Activated CD8-positive, alpha-beta T cell treated with anti-CD3 and anti-CD28 coated beads for 36 hours (primary cell): ENCODE measurements around the gene RAD51B. TPM values are rescaled to one million over a fixed set of nuclear protein-coding genes. Genes with fewer than 3 reads are reported as not detected.

Source experiments
- ATAC-seq: fragments of 200-7000 bp; cut with Tn5 transposase; one replicate; pipeline ENCODE4 v1.10.0; 2021; ENCODE audit warnings: mild to moderate bottlenecking, moderate library complexity
- CTCF ChIA-PET: fragments of 350-600 bp; sonication (Branson Sonifier 250); formaldehyde crosslinking; loops from one replicate; lab custom pipeline; 2021; ENCODE audit warnings: antibody characterized with exemption; lab: Charles Lee
- POLR2A ChIA-PET: fragments of 350-600 bp; sonication (Branson Sonifier 250); formaldehyde crosslinking; loops from one replicate; lab custom pipeline; 2021; ENCODE audit warnings: antibody characterized with exemption; lab: Charles Lee
- DNase-seq: peaks from one replicate; pipeline ENCODE4 v3.0.0-alpha.2; 2020
- H3K27ac Mint-ChIP-seq: one replicate; pipeline ENCODE4 v1.8.0; 2021; ENCODE audit warnings: mild to moderate bottlenecking, mixed read lengths
- H3K27me3 Mint-ChIP-seq: one replicate; pipeline ENCODE4 v1.8.0; 2021; ENCODE audit warnings: mixed read lengths
- H3K36me3 Mint-ChIP-seq: one replicate; pipeline ENCODE4 v1.8.0; 2021; ENCODE audit warnings: low read depth, mixed read lengths
- H3K4me1 Mint-ChIP-seq: one replicate; pipeline ENCODE4 v1.8.0; 2021; ENCODE audit warnings: low read depth, mixed read lengths
- H3K4me3 Mint-ChIP-seq: one replicate; pipeline ENCODE4 v1.8.0; 2021; ENCODE audit warnings: mild to moderate bottlenecking, moderate library complexity, mixed read lengths
- H3K9me3 Mint-ChIP-seq: one replicate; pipeline ENCODE4 v1.8.0; 2021; ENCODE audit warnings: mixed read lengths
- intact Hi-C: fragments of 100-400 bp; cut with micrococcal nuclease; formaldehyde crosslinking; loops from one replicate; pipeline ENCODE4 v1.10.0; 2022
- total RNA-seq, 2 experiments: library from RNA; stranded (reverse); gene quantifications; one replicate each; pipeline ENCODE4 v1.2.3, GENCODE V29; 2021
- TF ChIP-seq, protein P1 (sequence below): fragments of 200-600 bp; IDR thresholded peaks from one replicate; pipeline ENCODE4 v1.8.0; 2022; ENCODE audit warnings: antibody characterized with exemption, mild to moderate bottlenecking

The RAD51B gene
- total RNA-seq, 2 experiments from 2014 or later = 38.2 to 40.6 TPM

DNA sequence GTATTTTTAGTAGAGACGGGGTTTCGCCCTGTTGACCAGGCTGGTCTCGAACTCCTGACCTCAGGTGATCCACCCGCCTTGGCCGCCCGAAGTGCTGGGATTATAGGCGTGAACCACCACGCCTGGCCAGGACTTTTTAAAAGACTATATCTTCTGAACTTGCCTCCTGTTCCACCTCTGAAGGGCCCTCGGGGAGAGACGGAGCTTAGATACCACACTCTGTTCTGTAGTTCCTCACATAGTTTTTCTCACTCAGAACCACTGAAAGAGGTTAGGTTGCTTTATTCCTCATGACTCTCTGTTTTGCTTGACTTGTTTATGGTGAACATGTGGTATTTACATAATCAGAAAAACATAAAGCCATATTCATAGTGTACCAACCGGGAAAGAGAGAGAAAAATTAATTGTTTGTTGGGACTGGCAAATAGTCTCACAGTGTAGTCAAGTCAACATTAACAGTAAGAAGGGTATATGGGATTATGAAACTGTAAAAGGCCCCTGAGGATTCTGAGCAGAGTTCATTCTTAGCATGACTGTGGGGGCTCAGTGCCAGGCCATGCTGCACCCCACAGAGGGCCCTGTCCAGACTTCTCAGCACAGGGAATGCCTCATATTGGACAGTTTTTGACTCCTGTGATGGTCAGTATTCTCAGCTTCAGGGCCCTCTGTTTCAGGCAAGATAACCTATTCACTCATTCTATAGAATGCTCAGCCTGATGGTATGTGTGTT lies 631.0 kb downstream of the RAD51B start:
- CTCF ChIA-PET = interaction anchor here (1.6 kb wide), 1 partner anchor 11 kb away, joined by 6 read pairs; no protein-coding TSS in a partner anchor
- ATAC-seq = no peak

DNA sequence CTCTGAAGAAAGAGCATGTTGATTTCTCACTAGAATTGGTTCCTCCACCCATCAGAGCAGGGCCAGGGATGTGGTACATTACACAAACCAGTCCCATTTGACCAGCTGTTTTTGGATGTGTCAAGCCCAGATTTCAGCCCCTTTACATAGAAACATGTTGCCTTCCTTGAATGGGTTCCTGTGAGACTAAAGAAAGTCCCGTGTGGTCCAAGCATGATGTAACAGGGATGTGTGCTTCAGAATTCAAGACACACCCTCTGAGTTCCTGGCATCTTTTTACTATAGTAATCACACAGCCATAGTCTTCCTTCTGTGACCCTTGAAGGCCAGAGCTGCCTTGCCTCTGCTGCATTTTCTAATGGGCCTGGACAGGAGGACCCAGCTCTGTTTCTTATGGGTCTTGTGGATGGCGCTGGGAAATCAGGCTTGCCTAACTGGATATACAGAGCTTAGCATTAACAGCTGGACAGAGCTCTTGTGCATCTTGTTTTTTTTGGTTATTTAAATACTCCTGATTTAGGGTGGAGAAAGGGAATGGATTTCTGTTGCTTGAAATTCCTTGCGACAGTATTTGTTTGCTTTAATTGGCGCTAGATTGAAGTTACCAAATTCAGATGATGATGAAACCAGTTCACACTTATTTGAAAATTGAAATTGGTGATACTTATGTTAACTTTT lies 632.3 kb downstream of the RAD51B start:
- ATAC-seq = no peak
- TF ChIP-seq, protein P1, sequence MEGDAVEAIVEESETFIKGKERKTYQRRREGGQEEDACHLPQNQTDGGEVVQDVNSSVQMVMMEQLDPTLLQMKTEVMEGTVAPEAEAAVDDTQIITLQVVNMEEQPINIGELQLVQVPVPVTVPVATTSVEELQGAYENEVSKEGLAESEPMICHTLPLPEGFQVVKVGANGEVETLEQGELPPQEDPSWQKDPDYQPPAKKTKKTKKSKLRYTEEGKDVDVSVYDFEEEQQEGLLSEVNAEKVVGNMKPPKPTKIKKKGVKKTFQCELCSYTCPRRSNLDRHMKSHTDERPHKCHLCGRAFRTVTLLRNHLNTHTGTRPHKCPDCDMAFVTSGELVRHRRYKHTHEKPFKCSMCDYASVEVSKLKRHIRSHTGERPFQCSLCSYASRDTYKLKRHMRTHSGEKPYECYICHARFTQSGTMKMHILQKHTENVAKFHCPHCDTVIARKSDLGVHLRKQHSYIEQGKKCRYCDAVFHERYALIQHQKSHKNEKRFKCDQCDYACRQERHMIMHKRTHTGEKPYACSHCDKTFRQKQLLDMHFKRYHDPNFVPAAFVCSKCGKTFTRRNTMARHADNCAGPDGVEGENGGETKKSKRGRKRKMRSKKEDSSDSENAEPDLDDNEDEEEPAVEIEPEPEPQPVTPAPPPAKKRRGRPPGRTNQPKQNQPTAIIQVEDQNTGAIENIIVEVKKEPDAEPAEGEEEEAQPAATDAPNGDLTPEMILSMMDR = no peak
- no peak for DNase-seq
- Mint-ChIP-seq H3K27ac (no peak overlapping the region), H3K36me3 (peaks cover 7% of the 10 kb centered on the region), H3K27me3 (no peaks in the 10 kb centered on the region), H3K4me1 (no peaks in the 10 kb centered on the region), H3K4me3 (no peak overlapping the region), H3K9me3 (peaks cover 12% of the 10 kb centered on the region)
- intact Hi-C loops = no loop called here
- ChIA-PET POLR2A (no interaction called here), CTCF (no interaction called here)

More for the DNA sequence above, 631.0 kb downstream of the RAD51B start:
- DNase-seq = no peak
- Mint-ChIP-seq H3K27me3 (no peaks in the 10 kb centered on the region), H3K9me3 (peaks cover 8% of the 10 kb centered on the region), H3K4me3 (no peak overlapping the region), H3K27ac (no peak overlapping the region), H3K36me3 (peaks cover 7% of the 10 kb centered on the region), H3K4me1 (no peaks in the 10 kb centered on the region)
- TF ChIP-seq, protein P1 = no peak
- POLR2A ChIA-PET = no interaction called here
- intact Hi-C loops = no loop called here

DNA sequence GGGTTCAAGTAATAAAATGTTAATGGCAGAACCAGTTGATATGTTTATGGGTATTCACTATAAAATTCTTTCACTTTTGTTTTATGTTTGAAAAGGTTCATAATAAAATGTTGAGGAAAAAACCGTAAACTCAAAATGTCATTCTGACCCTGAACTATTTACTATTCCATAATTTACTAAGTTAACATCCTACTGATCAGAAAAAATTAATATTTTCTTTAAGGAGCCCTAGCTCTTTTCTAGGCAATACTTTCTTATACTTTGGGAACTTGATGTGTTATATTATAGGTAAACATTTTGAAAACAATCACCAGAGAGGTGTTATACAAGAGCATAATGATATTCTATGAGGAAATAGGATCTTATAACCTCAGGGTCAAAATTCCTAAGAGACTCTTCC lies 638.7 kb downstream of the RAD51B start:
- no peak for DNase-seq
- Mint-ChIP-seq H3K36me3 (peaks cover 7% of the 10 kb centered on the region), H3K27me3 (no peaks in the 10 kb centered on the region), H3K4me1 (no peaks in the 10 kb centered on the region), H3K27ac (no peak overlapping the region), H3K4me3 (no peak overlapping the region), H3K9me3 (peaks cover 12% of the 10 kb centered on the region)
- ChIA-PET POLR2A (no interaction called here), CTCF (interaction anchor here (1.2 to 1.3 kb wide), 2 partner anchors 10 to 12 kb away, joined by 3 to 4 read pairs; no protein-coding TSS in a partner anchor)
- ATAC-seq = no peak
- intact Hi-C loops = no loop called here
- TF ChIP-seq, protein P1 = no peak

DNA sequence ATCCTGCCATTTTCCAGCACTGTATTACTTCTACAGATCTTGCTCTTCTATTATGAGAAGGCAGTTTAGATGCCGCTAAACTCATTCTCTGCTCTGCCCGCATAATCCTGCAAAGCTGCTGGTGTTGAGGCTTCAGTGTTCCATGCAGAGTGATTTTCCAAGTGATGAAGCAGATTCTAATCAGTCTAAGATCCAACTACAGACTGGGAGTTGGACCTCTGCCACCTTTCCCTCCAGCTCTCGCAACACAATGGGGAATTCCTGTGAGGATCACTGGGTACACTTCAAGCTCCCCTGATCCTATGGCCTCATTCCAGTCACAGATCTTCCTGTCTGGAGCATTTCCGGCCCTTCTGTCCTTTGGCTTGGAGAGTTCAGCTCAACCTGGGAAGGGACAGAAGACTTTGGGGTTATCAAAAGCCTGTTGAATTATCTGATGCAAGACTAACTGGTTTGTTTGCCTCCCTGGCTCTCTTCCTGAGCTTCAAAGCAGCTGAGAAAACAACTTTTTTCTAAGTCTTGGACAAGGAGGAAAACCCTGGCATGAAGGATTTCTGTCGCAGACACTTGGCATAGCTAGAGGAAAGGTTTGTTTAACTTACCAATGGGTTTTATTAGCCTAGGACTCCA lies 639.4 kb downstream of the RAD51B start:
- CTCF ChIA-PET = interaction anchor here (1.2 to 1.3 kb wide), 2 partner anchors 10 to 13 kb away, joined by 3 to 4 read pairs; no protein-coding TSS in a partner anchor
- TF ChIP-seq, protein P1 = no peak
- no peak for DNase-seq
- Mint-ChIP-seq H3K27me3 (no peaks in the 10 kb centered on the region), H3K9me3 (peaks cover 12% of the 10 kb centered on the region), H3K4me3 (no peak overlapping the region), H3K4me1 (peaks cover under 1% of the 10 kb centered on the region), H3K36me3 (peaks cover 7% of the 10 kb centered on the region), H3K27ac (no peak overlapping the region)
- POLR2A ChIA-PET = interaction anchor here (0.9 kb wide), 1 partner anchor 358 kb away, joined by 3 read pairs; no protein-coding TSS in a partner anchor
- intact Hi-C loops = no loop called here
- no peak for ATAC-seq
